Measurements from ENCODE around the gene RFX2. TPM values are rescaled to one million over a fixed set of nuclear protein-coding genes. Genes with fewer than 3 reads are reported as not detected.

RFX2 gene
- total and polyA plus RNA-seq, 10 of the 15 experiments (the other 5 are each of a cell fraction or from before 2014, with no cell fraction given), result 3.2 to 9.8 (median 4.7) TPM

DNA sequence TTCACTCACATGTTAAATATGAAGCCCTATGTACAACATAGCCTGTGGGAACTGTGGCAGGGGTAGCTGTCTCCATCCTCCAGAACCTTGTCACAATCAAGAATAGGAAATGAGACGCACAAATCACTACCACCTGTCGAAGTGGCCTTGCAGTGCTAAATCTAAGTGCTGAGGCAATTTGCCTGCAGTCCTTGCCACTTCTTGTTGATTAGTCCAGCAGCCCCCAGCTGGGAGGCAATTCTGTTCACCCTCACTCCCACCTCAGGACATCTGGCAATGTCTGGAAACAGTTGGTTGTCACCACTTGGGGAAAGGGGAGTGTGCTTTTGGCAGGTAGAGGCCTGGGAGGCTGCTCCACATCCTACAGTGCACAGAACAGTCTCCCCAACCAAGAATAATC, 10.7 kb downstream of the RFX2 start:
- CTCF ChIA-PET, result interaction anchor here (0.7 to 2.2 kb wide), 7 partner anchors 9 to 110 kb away, joined by 3 to 7 read pairs (median 4); no protein-coding TSS in a partner anchor
- WGBS (ENCODE audit: insufficient coverage, insufficient replicate concordance, low lambda C conversion rate, missing lambda C conversion rate), result 96% methylated on average over 2 of the region's 2 CpGs
- POLR2A ChIA-PET, result interaction anchor here (0.7 to 1.4 kb wide), 4 partner anchors 10 to 26 kb away, joined by 3 to 6 read pairs (median 4); no protein-coding TSS in a partner anchor
- FAIRE-seq, result no peak
- BruUV-seq (replicated peaks), result no TSS peak
- H3K4me3 ChIP-seq, result no peak overlapping the region
- no peak overlapping the region for H3K27ac ChIP-seq (ENCODE audit: control insufficient read depth, insufficient read depth)
- no peaks in the 10 kb centered on the region for H3K79me2 ChIP-seq (ENCODE audit: control insufficient read depth, insufficient read depth, low read length)
- H3K27me3 ChIP-seq (replicated peaks in 1 of 2; ENCODE audit: control insufficient read depth in 2 of 2, insufficient read depth in 2 of 2, low read length in 1 of 2), result no peaks in the 10 kb centered on the region
- H3K4me1 ChIP-seq (ENCODE audit: control insufficient read depth, insufficient read depth, low read length), result no peaks in the 10 kb centered on the region
- SMC1A ChIA-PET (ENCODE audit: uncharacterized antibody, unreplicated experiment), result interaction anchor here (0.6 to 2.2 kb wide), 7 partner anchors 9 to 419 kb away, joined by 3 to 7 read pairs (median 5); no protein-coding TSS in a partner anchor
- TF ChIP-seq ZNF24 (IDR thresholded peaks at IDR 0.05), result no peak
- TF ChIP-seq KLF5 (IDR thresholded peaks at IDR 0.05; ENCODE audit: partially characterized antibody), result no peak
- TF ChIP-seq CHD2 (IDR thresholded peaks at IDR 0.05; ENCODE audit: borderline replicate concordance, low read depth, low read length), result no peak
- no peak for TF ChIP-seq PAX5 (IDR thresholded peaks at IDR 0.05; ENCODE audit: borderline replicate concordance, low read depth, low read length)
- TF ChIP-seq, protein P1, sequence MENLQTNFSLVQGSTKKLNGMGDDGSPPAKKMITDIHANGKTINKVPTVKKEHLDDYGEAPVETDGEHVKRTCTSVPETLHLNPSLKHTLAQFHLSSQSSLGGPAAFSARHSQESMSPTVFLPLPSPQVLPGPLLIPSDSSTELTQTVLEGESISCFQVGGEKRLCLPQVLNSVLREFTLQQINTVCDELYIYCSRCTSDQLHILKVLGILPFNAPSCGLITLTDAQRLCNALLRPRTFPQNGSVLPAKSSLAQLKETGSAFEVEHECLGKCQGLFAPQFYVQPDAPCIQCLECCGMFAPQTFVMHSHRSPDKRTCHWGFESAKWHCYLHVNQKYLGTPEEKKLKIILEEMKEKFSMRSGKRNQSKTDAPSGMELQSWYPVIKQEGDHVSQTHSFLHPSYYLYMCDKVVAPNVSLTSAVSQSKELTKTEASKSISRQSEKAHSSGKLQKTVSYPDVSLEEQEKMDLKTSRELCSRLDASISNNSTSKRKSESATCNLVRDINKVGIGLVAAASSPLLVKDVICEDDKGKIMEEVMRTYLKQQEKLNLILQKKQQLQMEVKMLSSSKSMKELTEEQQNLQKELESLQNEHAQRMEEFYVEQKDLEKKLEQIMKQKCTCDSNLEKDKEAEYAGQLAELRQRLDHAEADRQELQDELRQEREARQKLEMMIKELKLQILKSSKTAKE (IDR thresholded peaks at IDR 0.05; ENCODE audit: low read depth, poor library complexity, severe bottlenecking), result no peak
- TF ChIP-seq ZNF622 (IDR thresholded peaks at IDR 0.05), result no peak
- TF ChIP-seq SIX5 (IDR thresholded peaks at IDR 0.05; ENCODE audit: low read depth, low read length, severe bottlenecking), result no peak
- no peak for TF ChIP-seq SREBF1 (IDR thresholded peaks at IDR 0.05; ENCODE audit: low read length)
- TF ChIP-seq KDM1A (IDR thresholded peaks at IDR 0.05; ENCODE audit: borderline replicate concordance), result no peak
- no peak for TF ChIP-seq DPF2 (IDR thresholded peaks at IDR 0.05)
- no peak for TF ChIP-seq POLR2AphosphoS5 (IDR thresholded peaks at IDR 0.05; ENCODE audit: low read length)
- TF ChIP-seq RAD21 (IDR thresholded peaks at IDR 0.05; ENCODE audit: insufficient read depth, low read depth, low read length), result no peak
- TF ChIP-seq CBX5 (IDR thresholded peaks at IDR 0.05; ENCODE audit: low read depth), result no peak
- TF ChIP-seq RUNX3 (IDR thresholded peaks at IDR 0.05; ENCODE audit: low read length), result no peak
- TF ChIP-seq LARP7 (IDR thresholded peaks at IDR 0.05), result no peak
- TF ChIP-seq CHD4 (IDR thresholded peaks at IDR 0.05), result no peak
- TF ChIP-seq, protein P2, sequence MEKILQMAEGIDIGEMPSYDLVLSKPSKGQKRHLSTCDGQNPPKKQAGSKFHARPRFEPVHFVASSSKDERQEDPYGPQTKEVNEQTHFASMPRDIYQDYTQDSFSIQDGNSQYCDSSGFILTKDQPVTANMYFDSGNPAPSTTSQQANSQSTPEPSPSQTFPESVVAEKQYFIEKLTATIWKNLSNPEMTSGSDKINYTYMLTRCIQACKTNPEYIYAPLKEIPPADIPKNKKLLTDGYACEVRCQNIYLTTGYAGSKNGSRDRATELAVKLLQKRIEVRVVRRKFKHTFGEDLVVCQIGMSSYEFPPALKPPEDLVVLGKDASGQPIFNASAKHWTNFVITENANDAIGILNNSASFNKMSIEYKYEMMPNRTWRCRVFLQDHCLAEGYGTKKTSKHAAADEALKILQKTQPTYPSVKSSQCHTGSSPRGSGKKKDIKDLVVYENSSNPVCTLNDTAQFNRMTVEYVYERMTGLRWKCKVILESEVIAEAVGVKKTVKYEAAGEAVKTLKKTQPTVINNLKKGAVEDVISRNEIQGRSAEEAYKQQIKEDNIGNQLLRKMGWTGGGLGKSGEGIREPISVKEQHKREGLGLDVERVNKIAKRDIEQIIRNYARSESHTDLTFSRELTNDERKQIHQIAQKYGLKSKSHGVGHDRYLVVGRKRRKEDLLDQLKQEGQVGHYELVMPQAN (conservative IDR thresholded peaks at IDR 0.05), result no peak
- no peak for TF ChIP-seq NRF1 (conservative IDR thresholded peaks at IDR 0.05; ENCODE audit: low read depth, low read length)
- no peak overlapping the region for H3K9ac ChIP-seq (ENCODE audit: control insufficient read depth, insufficient read depth, low read length)
- intact Hi-C loops (cut with micrococcal nuclease; ENCODE audit: unreplicated experiment) (no loop called here), in situ Hi-C loops (cut with MboI) (no loop called here)
- H3K9me3 ChIP-seq (replicated peaks; ENCODE audit: control insufficient read depth, insufficient read depth, low read length), result peaks cover 5% of the 10 kb centered on the region; the same call in 2 of the 3 replicates
- H3K36me3 ChIP-seq (ENCODE audit: control insufficient read depth in 2 of 2, insufficient read depth in 2 of 2, low read length in 1 of 2), result no peaks in the 10 kb centered on the region
- H3K4me2 ChIP-seq (ENCODE audit: control insufficient read depth, insufficient read depth), result no peak overlapping the region
- no peaks in the 10 kb centered on the region for H4K20me1 ChIP-seq (ENCODE audit: control insufficient read depth, insufficient read depth)
- H2AFZ ChIP-seq (ENCODE audit: control insufficient read depth, low read depth, low read length), result peak overlapping the region; percentile 98
- RAD21 ChIA-PET (ENCODE audit: unreplicated experiment), result interaction anchor here (0.8 to 0.9 kb wide), 2 partner anchors 26 to 51 kb away, joined by 3 read pairs; no protein-coding TSS in a partner anchor
- DNase-seq (ENCODE audit: low read depth, low spot score), result no peak
- ATAC-seq, result no peak
